ENCODE data around the gene WNT10A.

Gene WNT10A

DNA sequence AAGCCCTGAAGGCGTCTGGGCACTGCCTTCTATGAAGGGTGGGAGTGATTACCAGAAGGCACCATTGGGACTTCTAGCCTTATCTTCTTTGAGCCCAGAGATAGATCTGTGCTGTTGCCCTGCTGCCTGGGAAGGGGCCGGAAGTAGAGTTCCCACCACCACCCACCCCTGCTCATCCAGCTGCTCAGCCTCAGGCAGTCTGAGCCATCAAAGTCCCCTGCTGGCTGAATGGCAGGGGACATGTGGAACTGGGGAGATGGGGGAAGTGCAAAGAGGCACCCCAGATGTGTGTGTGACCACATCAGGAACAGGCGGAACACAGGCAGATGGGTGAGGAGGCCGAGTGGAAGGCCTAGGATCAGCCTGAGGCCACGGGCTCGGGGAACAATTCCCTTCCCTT lies 3.3 kb upstream of the WNT10A start:
- no peak for DNase-seq (ENCODE audit: low read depth in 2 of 2)

DNA sequence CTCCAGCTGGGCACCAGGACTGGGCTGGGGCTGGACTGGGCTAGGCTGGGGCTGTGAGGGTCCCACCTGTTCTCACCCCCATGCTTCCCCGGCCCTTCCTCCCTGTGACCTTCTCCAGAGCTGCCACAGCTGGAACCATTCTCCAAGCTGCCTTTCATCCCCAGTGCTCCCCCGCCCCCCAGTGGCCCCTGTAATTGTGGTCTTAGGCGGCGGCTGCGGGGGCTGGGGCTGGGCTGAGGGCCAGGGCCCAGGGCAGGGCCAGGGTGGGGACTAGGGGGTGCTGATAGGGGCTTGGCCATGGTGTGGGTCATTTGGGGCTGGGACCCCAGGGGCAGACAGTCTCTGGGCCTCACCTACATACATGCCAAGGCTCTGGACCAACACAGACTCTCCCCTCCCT lies 2.8 kb upstream of the WNT10A start:
- DNase-seq (ENCODE audit: low read depth in 2 of 2) = no peak

DNA sequence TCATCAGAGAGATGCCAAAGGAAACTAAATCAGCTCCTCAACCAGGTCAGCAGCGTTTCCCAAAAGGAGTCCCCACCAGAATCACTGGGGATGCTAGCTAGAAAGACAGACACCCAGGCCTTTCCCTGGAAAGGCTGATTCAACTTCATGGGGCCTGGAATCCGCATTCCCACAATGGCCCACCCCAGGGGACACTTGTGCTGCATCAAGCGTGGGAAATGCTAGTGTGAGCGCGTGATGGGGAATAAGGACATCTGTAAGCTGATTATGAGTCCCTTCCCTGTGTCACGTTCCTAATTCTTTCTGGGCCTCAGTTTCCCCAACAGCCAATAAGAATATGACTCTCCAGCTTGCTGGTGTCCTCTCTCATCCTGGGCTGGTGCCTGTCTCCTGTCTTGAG lies 2.2 kb upstream of the WNT10A start:
- no peak for DNase-seq (ENCODE audit: low read depth in 2 of 2)

DNA sequence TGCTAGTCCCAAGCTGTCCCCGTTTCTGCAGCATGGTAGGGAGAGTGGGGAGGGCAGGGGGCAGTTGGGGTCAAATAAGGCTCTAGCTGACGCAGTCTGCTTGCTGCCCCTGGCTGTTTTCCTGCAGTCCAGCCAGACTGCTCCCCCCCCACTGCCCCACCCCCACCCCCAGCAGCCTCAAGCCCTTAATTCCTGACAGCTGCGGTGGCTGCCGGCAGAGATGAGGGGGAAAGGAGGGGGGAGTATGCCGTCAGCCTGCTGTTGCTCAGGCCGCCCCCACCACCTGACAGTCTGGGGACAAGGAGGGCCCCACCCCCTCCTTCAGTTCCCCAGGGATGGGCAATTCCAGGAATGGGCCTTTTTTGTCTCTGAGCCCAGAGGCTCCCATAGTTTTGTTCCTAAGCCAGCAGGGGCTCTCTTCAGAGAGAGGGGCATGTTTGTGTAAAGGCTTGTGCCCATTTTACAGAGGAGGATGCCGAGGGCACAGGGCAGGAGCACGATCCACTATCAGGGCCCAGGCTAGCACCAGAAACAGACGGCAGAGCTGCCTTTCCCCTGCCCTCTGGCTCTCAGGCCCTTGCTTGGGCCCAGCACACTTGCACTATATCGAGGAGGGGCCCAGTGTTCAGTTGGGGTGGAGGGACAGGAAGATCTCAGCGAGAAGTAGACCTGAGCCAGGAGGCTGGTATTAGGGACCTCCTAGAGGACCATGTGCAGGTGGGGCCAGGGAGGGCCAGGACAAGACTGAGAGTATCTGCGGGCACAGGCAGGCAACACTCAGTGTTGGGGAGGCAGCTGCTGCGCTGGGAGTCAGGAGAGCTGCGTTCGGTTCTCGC lies 1.5 kb upstream of the WNT10A start:
- no peak for DNase-seq (ENCODE audit: low read depth in 2 of 2)

DNA sequence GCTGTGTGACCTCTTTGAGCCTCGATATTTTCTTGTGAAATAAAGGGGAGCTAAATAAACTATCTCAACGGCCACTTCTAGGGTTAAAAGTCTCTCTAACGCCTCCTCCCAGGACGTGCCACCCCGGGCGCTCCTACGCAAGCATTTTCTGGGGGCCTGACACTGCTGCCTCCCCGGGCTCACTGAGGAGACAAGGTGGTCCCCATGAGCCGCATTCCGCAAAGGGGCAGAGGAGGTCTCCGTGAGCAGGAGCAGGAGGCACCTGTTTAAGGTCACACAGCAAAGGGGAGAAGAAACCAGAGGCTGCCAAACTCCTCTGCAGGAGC lies 913 bp upstream of the WNT10A start:
- DNase-seq (ENCODE audit: low read depth in 2 of 2) = no peak

DNA sequence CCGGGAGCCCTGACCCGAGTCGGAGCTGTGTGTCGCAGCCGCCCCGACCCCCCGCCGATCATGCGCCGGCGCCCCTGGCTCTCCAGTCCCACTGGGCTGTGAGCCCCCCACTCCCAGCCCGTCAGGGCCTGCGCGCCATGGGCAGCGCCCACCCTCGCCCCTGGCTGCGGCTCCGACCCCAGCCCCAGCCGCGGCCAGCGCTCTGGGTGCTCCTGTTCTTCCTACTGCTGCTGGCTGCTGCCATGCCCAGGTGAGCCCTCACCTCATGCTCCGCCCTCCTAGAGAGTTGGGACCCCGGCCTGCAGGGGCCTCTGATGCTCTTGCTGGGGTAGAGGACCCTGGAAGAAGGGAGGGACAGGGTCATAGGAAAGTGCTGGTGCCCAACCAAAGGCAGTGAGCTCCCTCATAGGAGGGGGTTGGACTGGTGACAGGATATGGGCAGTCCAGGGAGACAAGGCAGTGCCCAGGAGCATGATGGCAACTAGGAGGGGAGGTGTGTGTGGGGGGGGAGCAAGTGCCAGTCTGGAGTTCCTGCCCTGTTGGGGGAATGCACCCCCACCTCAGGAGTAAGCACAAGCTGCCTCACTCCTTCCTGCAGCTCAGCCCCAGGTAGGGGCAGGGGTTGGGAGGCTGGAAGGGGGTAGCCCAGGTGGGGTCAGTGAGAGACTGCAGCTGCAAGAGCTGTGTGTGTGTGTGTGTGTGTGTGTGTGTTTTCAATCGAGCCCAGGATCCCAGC lies 375 bp downstream of the WNT10A start:
- DNase-seq (ENCODE audit: low read depth in 2 of 2) = no peak

DNA sequence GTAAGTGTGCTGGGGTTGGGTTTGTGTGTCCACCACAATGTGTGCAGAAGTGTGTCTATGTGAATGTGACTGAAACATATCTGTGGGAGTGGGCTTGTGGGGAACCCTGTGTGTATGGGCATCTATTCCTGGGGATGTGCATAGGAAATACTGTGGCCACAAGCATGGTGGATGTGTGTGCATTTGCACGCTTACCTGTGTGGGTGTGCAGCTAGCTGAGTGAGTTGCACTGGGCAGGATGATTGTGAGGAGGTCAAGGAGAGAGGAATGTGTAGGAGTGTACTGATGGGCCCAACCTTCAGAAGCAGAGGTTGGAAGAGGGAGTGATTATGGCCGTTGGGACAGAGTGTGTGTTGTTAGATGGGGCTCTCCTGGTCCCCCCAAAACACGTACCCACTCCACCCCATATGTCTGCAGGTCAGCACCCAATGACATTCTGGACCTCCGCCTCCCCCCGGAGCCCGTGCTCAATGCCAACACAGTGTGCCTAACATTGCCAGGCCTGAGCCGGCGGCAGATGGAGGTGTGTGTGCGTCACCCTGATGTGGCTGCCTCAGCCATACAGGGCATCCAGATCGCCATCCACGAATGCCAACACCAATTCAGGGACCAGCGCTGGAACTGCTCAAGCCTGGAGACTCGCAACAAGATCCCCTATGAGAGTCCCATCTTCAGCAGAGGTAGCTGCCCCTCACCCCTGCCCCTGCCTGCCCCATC lies 1.2 kb downstream of the WNT10A start:
- DNase-seq (ENCODE audit: low read depth in 2 of 2) = no peak

DNA sequence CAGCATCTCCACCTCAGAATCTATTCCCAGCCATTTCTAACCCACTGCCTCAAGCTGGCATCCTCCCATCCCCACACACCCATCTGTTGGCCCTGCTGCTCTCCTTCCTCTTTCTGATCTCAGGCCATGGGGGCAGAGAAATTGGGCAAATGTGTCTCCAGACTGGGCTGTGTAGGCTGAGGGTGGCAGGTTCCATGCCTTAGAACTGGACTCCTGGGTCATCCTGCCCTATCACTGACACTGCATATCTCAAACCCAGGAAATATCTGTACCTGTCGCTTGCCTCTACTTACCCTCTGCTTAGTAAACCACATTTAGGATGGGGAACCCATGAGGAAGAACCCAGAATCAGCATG lies 1.8 kb downstream of the WNT10A start:
- no peak for DNase-seq (ENCODE audit: low read depth in 2 of 2)

DNA sequence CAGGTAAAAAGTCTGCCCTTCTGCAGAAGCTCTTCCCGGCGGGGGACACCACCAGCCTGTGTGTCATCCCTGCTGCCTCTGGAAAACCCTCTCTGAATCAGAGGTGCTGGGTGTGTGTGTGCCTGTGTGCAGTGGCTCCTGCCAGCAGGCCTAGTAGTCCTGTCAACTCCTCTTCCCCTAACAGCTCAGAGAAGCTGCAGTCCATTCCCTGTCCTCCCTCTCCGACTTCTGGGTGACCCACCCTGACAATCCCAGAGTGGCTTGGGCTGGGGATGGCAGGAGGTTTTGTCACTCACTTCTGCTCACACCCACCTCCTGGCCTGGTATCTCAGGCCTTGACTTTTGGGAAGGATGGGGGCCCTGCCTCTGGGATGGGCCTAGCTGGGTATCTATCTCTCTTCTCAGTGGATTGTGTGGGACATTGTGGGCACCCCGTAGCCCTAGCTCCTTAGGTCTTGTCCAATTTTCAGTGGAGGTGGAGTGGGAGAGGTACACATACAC lies 2.3 kb downstream of the WNT10A start:
- no peak for DNase-seq (ENCODE audit: low read depth in 2 of 2)

DNA sequence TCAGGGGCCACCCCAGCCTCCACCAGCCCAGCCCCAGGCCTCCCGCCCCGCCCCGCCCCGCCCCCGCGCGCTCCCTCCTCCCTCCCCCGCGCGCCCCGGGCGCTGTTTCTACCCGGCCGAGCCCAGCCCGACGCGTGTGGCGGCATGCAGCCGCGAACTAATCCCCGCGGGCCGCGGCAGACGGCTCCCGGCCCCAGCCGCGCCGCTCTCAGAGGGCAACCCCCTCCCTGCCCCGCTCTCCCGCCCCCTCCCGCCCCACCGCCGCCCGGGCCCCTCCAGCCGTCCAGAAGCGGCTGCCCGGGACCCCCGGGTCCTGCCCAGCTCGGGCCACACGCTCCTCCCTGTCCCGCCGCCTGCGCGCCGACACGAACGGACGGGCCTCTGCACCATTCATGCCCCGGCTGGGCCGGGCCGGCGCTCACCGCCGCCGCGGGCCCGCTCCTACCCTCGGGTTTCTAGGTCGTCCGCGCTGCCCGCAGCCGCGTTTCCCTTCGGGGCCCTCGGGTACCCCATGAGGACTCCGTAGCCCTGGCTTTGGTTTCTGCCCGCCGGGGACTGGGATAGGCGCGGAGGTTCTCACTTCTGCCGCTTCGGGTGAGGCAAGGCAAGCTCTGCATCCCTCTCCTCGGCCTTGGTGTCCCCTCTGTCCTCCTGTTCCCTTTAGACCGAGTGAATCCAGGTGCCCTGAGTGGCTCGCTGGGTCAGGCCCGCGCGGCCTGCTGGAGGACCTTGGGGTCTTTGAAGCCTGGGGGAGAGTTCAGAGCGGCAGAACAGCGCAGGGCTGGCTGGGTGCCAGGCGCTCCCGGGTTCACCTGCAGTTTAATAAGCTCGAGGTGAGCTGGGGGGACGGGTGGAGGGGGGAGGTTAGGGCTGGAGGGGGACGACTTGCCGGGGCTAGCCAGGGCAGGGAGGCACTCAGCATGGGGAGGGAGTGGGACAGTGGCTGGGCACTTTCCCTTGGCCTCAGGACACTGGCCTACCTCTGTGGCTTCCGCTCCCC lies 3.1 kb downstream of the WNT10A start:
- no peak for DNase-seq (ENCODE audit: low read depth in 2 of 2)

DNA sequence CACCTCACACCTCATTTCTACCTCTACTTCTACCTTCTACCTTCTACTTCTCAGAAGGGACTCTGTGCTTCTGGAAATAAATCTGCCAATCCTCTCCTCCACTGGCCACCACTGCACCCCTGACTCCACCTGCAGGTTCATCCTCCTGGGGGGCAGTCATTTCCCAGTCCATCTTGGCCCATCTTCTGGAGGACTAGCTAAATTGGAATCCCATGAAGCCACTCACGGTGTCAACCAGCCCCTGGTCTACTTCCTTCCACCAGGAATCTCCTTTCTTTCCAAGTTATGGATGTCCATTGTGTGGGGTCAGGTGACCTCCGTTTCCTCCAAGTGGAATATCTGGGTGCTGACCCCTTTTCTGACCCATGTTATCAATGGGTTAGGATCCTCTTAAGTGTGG lies 3.9 kb downstream of the WNT10A start:
- no peak for DNase-seq (ENCODE audit: low read depth in 2 of 2)

DNA sequence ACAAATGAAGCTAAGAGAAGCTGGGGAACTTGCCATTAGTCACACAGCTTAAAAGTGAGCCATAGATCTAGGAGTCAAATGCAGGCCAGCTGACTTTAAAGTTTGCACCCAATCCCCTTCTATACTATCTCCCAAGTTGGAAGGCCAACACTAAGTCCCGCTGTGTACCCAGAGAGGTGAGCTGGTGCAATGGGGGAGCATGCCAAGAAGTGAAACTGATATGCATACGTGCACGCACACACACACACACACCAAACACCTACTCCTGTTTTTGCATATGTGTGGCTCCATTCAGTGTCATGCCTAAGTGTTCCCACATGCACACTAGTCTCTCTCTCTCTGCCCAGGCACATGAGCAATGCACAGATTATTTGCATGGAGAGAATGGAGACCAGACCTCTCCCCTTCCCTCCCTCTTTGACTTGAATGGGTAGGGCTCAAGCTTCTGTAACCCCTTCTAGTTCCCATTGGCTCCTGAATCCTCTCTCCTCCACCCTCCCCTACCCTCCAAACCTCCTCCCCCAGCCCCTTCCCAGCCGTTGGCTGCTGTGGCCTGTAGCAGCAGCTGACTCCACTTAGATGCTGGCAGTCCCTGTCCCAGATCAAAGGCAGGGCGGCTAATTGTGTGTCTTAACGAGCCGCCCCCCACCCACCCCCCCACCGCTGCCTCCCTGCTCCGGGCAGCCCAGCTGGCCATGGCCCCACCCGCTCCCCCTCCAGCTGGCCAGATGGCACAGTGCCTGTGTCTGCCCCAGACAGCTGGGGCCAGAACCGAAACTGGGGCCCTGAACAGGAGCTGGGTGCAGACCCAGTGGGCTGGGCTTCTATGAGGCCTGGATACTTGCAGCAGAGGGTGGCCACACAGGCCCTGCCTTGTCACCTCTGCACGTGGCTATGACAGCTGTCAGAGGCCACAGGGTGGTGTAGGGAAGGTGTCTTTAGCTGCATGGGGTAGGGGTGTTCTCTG lies 5.6 kb downstream of the WNT10A start:
- no peak for DNase-seq (ENCODE audit: low read depth in 2 of 2)

DNA sequence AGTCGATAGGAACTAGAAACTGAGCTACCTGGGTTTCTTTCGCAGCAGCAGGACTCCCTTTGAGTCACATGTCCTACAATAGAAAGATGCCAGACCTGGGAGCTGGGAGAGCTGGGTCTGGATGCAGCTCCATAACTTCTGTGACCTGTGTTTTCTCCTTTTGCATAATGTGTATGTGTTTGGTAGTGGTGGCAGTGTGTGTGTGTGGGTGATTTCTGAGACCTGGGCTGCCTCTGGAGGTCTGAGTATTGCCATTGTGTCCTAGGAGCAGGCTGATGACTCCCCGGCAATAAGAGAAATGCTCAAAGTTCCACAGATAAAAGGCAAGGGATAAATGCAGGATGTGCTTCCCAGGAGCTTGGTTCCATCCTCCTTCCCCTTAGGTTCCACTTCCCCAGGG lies 6.4 kb downstream of the WNT10A start:
- DNase-seq (ENCODE audit: low read depth in 2 of 2) = no peak

DNA sequence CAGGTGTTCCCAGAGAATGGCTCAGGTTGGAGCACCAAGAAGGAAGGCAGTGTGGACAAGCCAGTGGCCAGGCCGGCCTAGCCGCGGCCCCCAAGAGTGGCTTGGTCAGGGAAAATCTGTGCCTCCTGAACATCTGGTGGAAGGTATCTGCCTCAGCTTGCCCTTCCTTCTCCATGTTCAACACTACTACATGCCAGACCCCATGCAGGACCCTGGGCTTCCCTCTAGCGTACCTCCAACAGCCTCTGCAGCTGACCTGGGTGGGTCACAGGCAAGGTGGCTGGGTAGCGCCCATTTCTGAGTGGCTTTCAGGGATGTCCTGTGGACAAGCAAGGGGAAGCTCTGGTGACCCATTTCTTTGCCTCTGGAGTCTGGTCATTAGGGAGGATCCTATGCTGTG lies 7.7 kb downstream of the WNT10A start:
- no peak for DNase-seq (ENCODE audit: low read depth in 2 of 2)

DNA sequence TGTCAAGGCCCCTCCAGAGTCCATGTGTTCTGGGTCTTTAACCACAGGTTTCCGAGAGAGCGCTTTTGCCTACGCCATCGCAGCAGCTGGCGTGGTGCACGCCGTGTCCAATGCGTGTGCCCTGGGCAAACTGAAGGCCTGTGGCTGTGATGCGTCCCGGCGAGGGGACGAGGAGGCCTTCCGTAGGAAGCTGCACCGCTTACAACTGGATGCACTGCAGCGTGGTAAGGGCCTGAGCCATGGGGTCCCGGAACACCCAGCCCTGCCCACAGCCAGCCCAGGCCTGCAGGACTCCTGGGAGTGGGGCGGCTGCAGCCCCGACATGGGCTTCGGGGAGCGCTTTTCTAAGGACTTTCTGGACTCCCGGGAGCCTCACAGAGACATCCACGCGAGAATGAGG lies 9.3 kb downstream of the WNT10A start:
- DNase-seq (ENCODE audit: low read depth in 2 of 2) = no peak

DNA sequence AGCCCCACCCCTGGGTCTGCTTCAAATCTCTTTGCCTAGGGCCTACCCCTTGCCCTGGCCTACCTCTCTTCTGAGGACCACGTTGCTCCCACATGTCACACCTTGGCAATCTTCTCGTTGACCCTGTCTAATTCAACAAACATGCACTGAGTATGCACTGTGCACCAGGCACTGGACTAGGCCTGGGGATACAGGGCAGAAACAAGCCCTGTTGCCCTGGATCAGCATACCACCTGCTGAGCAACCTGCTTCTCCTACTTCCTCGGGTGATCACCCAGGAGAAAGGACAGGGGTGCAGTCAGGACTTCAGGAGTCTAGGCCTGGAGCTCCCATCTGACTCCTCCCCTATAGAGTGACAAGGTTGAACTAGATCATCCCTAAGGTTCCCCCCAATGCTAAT lies 9.7 kb downstream of the WNT10A start:
- DNase-seq (ENCODE audit: low read depth in 2 of 2) = no peak

DNA sequence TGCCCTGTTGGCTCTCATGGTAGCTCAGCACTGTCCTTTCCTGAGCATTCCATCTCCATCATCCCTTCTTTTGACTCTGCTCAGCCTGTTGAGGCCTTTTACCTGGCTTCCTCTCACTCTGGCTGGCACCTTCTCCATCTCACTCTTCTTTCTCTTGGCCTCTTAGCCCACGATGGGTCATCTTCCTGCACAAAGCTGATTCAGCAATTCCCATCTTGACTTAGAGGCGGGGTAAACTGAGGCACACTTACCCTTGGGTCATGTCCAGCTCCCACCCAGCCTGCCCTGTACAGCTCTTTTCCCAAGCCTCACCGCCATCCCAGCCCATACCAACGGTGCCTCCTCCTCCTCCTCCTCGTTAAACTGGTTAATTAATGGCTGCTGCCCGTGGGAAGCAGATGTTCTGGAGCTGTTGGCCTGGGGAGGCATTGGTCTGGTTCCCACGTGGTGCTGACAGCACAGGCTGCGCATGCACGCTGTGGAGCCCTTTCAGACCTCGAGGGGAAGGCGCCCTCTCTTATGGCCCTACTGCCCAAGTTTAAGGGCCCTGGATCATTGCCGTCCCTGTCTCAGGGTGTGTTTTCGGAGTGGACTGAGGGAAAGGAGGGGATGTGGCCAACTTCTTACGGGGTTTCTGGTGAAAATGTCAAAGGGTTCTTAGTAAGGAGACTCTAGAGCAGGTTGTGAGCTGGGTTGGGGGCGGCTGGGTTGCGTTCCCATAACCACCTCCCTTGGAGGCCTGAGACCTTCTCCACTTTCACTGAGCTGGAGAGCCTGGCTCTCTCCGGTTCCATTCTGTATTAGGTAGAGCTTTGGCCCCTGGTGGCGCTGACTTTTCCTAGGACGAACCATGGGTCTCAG lies 10.9 kb downstream of the WNT10A start:
- DNase-seq (ENCODE audit: low read depth in 2 of 2) = no peak

DNA sequence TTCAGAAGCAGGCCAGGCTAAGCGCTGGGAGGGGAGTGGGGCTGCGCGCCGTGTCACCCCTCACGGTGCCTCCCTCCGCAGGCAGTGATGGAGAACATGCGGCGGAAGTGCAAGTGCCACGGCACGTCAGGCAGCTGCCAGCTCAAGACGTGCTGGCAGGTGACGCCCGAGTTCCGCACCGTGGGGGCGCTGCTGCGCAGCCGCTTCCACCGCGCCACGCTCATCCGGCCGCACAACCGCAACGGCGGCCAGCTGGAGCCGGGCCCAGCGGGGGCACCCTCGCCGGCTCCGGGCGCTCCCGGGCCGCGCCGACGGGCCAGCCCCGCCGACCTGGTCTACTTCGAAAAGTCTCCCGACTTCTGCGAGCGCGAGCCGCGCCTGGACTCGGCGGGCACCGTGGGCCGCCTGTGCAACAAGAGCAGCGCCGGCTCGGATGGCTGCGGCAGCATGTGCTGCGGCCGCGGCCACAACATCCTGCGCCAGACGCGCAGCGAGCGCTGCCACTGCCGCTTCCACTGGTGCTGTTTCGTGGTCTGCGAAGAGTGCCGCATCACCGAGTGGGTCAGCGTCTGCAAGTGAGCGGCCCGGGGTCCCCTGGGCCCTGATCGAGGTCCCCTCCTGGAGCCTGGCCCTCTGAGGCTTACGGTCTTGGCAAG lies 12.2 kb downstream of the WNT10A start:
- DNase-seq (ENCODE audit: low read depth in 2 of 2) = peak; percentile 70 to 75
